Activated naive CD8-positive, alpha-beta T cell (primary cell): ENCODE data around the gene DSG1.
"Not testable (repeated sequence)": the region's sequence is repeated elsewhere in the genome, so short reads cannot be mapped to it uniquely, and the experiment has no call there.

Source experiments
- H3K27ac Mint-ChIP-seq: one replicate; pipeline ENCODE4 v1.8.0; 2021; ENCODE audit warnings: mixed read lengths
- H3K27me3 Mint-ChIP-seq: one replicate; pipeline ENCODE4 v1.8.0; 2021; ENCODE audit warnings: mixed read lengths
- H3K36me3 Mint-ChIP-seq: one replicate; pipeline ENCODE4 v1.8.0; 2021; ENCODE audit warnings: mixed read lengths
- H3K4me1 Mint-ChIP-seq: one replicate; pipeline ENCODE4 v1.8.0; 2021; ENCODE audit warnings: low read depth, mixed read lengths
- H3K4me3 Mint-ChIP-seq: one replicate; pipeline ENCODE4 v1.8.0; 2021; ENCODE audit warnings: mild to moderate bottlenecking, mixed read lengths
- H3K9me3 Mint-ChIP-seq: one replicate; pipeline ENCODE4 v1.8.0; 2021; ENCODE audit warnings: low read depth, mixed read lengths

DSG1 gene

DNA sequence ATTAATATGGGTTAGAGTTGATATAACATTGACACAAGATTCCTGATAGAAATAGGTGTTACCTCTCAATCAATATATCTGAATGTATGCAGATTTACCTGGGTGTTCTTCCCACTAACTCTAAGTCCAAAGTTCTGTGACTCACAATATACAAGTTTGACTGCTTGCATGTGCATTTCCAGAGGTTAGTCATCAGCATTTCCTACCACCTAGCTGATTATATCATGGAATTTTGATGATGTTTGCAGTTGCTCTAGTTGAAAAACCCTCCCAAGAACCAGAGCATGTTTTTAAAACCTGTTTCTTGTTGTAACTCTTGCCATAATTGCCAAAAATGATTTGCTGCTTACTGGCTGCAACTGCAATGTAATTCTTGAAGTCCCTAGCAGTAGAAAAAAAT lies 15.0 kb upstream of the DSG1 start:
- Mint-ChIP-seq H3K4me1 (no peaks in the 10 kb centered on the region), H3K36me3 (no peaks in the 10 kb centered on the region), H3K9me3 (no peaks in the 10 kb centered on the region), H3K27ac (no peak overlapping the region), H3K4me3 (no peak overlapping the region), H3K27me3 (no peaks in the 10 kb centered on the region)

DNA sequence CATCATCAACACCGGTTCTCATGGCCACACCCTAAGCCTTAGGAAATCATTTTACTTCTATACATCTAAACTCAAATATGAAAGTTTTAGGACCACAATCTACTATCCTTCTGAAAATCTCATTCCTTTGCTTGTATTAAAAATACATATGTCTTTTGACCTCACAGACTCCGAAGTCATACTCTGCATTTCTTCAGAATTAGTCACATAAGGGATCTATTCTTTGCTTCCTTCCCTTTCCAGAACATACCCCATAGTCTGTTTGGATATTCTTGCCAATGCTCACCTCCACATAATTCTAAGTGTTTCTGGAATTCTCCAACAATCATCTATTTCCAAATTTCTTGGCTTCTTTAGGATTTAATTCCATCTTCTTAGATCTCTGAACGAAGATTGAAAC lies 14.2 kb upstream of the DSG1 start:
- Mint-ChIP-seq H3K27ac (no peak overlapping the region), H3K36me3 (no peaks in the 10 kb centered on the region)

DNA sequence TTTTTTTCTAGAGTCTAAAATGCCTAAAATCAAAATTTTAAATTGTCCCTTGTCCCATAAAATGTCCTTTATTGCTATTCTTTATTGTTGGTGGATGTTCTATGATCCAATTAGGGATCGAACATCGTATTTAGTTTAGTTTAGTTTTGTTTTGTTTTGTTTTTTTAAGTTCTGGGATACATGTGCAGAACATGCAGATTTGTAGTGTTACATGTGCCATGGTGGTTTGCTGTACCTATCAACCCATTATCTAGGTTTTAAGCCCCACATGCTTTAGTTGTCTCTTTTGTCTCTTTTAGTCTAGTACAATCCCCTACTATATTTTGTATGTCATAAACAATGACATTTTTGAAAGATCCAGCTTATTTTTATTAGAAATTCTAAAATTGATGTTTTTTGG lies 8.8 kb upstream of the DSG1 start:
- Mint-ChIP-seq H3K27ac (no peak overlapping the region), H3K9me3 (peaks cover 9% of the 10 kb centered on the region), H3K27me3 (no peaks in the 10 kb centered on the region), H3K4me1 (no peaks in the 10 kb centered on the region), H3K36me3 (no peaks in the 10 kb centered on the region), H3K4me3 (no peak overlapping the region)

More for the DNA sequence above, 14.2 kb upstream of the DSG1 start:
- Mint-ChIP-seq H3K4me3 (no peak overlapping the region), H3K9me3 (no peaks in the 10 kb centered on the region), H3K27me3 (no peaks in the 10 kb centered on the region), H3K4me1 (no peaks in the 10 kb centered on the region)

DNA sequence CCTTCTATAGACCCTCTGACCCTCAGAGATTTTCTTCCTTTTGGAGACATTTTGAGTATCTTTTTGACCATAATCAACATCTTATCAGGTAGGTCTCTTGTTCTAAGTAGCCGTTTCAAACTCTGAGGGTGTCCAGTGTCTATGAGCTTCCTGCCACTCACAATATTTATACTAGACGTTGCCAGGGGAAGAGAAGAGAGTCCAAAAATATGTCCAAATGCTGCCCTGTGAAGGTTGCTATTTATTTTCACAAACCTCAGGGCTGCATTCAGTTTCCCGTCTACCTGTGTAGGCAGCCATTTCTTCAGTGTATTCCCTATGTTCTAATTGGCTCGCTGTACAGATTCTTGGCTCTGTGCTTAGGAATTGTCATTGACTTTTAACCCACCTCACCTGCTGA lies 986 bp upstream of the DSG1 start:
- Mint-ChIP-seq H3K27me3 (no peaks in the 10 kb centered on the region), H3K9me3 (peaks cover 5% of the 10 kb centered on the region), H3K36me3 (no peaks in the 10 kb centered on the region), H3K4me1 (no peaks in the 10 kb centered on the region), H3K27ac (no peak overlapping the region), H3K4me3 (no peak overlapping the region)

DNA sequence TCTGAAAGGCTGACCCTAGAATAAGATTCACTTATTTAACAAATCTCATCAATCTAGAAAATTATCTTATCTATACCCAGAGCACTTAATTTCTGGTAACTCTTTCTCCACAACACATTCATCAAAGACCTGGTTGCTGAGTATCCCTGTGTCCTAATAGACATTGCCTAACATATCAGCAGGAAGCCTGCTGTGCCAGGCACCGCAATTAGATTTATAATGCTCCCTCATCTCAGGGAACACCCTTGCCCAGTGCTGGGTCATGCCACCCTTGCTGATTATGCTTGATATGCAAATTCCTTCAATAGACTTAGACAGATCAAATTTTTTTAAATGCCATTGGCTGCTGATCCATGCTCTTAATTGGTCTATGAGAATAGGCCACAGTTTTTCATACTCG lies 3.8 kb downstream of the DSG1 start:
- no peaks in the 10 kb centered on the region for H3K36me3 Mint-ChIP-seq
- no peak overlapping the region for H3K4me3 Mint-ChIP-seq
- H3K27ac Mint-ChIP-seq: no peak overlapping the region
- H3K4me1 Mint-ChIP-seq: no peaks in the 10 kb centered on the region
- H3K27me3 Mint-ChIP-seq: no peaks in the 10 kb centered on the region
- H3K9me3 Mint-ChIP-seq: peaks cover 7% of the 10 kb centered on the region

DNA sequence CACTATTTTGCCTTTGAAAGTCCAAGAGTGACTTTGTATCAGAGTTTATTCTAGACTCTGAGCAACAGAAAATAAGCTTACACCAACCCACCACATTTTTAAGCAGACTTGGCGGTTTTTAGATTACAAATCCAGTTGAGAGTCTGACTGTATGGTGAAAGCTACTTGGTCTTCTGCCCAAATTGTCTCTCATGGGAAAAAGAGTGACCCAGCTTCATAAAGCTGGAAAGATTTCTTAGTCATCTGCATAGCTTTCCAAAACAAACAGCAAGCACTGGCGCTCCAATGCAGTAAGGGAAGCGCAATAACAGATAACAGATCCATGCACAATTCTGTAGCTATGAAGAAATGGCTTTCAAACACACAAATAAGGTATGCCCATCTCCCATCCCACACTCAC lies 7.1 kb downstream of the DSG1 start:
- no peak overlapping the region for H3K27ac Mint-ChIP-seq
- peaks cover 7% of the 10 kb centered on the region for H3K9me3 Mint-ChIP-seq
- H3K27me3 Mint-ChIP-seq: peaks cover 2% of the 10 kb centered on the region
- no peaks in the 10 kb centered on the region for H3K36me3 Mint-ChIP-seq
- H3K4me1 Mint-ChIP-seq: no peaks in the 10 kb centered on the region
- no peak overlapping the region for H3K4me3 Mint-ChIP-seq

DNA sequence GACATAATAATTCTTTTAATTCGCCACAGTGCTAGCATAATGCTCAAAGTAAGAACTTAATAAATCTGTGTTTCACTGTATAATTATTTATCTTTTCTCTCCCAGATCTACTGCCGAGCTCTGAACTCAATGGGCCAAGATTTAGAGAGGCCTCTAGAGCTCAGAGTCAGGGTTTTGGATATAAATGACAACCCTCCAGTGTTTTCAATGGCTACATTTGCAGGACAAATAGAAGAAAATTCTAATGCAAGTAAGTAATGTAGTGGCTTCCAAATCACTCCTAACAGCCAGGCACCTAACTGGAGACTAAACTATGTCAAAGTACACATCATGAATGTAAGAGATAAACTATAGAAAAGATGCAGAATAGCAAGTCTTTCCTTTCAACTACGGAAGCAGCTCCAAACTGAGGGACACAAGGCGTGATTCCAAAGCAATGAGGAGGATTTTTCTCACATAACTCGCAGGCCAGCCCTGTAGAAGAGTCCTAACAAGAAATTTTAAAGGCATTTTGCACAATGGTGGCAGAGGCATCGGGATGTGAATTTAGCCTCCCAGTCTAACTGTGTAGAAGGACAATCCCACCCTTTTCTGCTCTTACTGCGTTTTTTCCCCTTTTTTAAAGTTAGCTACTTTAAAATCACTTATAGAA lies 12.0 kb downstream of the DSG1 start:
- H3K27ac Mint-ChIP-seq: no peak overlapping the region

DNA sequence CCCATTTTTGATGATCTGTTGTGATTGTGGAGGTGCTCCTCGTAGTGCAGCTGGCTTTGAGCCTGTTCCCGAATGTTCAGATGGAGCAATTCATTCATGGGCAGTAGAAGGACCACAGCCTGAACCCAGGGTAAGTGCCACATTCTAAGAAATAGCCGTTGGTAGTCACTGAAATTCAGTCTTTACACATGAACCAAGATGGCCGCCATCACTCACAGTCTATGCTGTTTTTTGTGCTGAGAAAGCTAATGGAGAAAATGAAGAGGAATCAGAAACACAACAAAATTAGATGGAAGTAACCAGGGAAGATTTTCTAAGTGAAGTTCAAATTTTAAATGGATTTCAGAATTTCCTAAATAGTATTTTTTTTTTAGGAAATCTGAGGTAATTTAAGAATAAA lies 25.5 kb downstream of the DSG1 start:
- H3K27ac Mint-ChIP-seq: no peak overlapping the region
- peaks cover 13% of the 10 kb centered on the region for H3K9me3 Mint-ChIP-seq
- H3K36me3 Mint-ChIP-seq: no peaks in the 10 kb centered on the region
- no peaks in the 10 kb centered on the region for H3K27me3 Mint-ChIP-seq
- no peaks in the 10 kb centered on the region for H3K4me1 Mint-ChIP-seq
- H3K4me3 Mint-ChIP-seq: no peak overlapping the region

More for the DNA sequence above, 12.0 kb downstream of the DSG1 start:
- Mint-ChIP-seq H3K4me1 (no peaks in the 10 kb centered on the region), H3K27me3 (peaks cover 2% of the 10 kb centered on the region), H3K9me3 (no peaks in the 10 kb centered on the region), H3K4me3 (no peak overlapping the region), H3K36me3 (no peaks in the 10 kb centered on the region)

DNA sequence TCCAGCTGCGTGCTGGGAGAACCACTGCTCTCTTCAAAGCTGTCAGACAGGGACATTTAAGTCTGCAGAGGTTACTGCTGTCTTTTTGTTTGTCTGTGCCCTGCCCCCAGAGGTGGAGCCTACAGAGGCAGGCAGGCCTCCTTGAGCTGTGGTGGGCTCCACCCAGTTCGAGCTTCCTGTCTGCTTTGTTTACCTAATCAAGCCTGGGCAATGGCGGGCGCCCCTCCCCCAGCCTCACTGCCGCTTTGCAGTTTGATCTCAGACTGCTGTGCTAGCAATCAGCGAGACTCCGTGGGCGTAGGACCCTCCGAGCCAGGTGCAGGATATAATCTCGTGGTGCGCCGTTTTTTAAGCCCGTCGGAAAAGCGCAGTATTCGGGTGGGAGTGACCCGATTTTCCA lies 35.4 kb downstream of the DSG1 start:
- not testable (repeated sequence) for H3K4me3 Mint-ChIP-seq, H3K9me3 Mint-ChIP-seq, H3K4me1 Mint-ChIP-seq, H3K36me3 Mint-ChIP-seq, H3K27me3 Mint-ChIP-seq, H3K27ac Mint-ChIP-seq

DNA sequence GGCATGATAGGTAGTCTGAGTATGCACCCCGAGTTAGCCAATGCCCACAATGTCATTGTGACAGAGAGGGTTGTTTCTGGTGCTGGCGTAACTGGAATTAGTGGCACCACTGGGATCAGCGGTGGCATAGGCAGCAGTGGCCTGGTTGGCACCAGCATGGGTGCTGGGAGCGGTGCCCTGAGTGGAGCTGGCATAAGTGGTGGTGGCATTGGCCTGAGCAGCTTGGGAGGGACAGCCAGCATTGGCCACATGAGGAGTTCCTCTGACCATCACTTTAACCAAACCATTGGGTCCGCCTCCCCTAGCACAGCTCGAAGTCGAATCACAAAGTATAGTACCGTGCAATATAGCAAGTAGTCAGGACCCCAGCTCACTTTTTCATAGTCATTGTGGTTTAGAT lies 37.0 kb downstream of the DSG1 start:
- Mint-ChIP-seq H3K9me3 (no peaks in the 10 kb centered on the region), H3K27ac (no peak overlapping the region), H3K4me3 (no peak overlapping the region), H3K4me1 (no peaks in the 10 kb centered on the region), H3K27me3 (no peaks in the 10 kb centered on the region), H3K36me3 (no peaks in the 10 kb centered on the region)

DNA sequence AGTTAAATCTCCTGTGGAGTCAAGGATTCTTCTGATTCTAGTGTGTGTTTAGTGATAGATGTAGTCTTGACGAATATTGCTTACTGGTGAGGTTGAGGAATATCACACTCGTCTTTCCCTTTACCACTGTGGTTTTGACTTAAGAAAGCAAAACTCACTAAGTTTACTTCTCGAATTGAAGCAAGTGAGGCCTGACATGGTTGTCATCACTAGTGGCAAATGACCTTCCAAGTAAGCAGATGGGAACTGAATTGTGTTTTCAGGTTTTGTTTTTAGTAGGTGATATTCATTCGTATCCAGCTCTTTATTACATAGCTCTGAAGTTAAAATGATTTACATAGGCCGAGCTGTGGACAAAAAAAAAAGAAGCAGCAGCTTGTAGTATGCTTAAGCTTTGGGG lies 38.1 kb downstream of the DSG1 start:
- Mint-ChIP-seq H3K27me3 (no peaks in the 10 kb centered on the region), H3K36me3 (no peaks in the 10 kb centered on the region), H3K4me3 (no peak overlapping the region), H3K27ac (no peak overlapping the region), H3K9me3 (no peaks in the 10 kb centered on the region), H3K4me1 (no peaks in the 10 kb centered on the region)

DNA sequence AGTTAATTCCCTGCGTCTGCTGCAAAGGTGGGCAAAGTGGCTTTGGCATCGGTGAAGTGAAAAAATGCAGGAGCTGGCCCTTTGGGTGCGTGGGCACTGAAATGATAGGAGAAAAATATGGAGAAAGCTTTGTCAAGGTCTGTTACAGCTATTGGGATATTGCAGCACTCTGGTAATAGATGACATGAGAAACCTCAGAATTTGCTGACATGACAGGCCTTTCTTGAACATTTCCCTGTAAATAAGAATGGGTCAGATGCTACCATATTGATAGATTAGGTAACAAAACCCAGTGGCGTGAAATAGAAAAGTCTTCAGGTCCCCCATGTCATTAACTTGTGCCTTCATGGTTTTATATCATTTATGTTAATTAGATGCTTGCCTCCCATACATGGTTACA lies 46.2 kb downstream of the DSG1 start:
- Mint-ChIP-seq H3K4me3 (no peak overlapping the region), H3K36me3 (no peaks in the 10 kb centered on the region), H3K27me3 (no peaks in the 10 kb centered on the region), H3K27ac (no peak overlapping the region), H3K9me3 (no peaks in the 10 kb centered on the region), H3K4me1 (no peaks in the 10 kb centered on the region)

DNA sequence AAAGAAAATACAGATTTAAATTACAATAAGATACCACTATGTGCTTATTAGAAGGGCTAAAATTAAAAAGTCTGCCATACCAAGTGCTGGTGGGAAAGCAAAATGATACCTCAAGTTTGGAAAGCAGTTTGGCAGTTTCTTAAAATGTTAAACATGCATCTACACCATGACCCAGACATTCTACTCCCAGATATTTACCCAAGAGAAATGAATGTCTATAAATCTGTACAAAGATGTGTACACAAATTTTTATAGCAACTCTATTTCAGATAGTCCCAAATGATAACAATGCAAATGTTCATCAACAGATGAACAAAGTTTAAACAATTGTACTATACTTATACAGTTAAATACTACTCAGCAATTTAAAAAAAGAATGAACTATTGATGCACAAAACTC lies 51.5 kb downstream of the DSG1 start:
- H3K4me1 Mint-ChIP-seq: no peaks in the 10 kb centered on the region
- no peak overlapping the region for H3K4me3 Mint-ChIP-seq
- no peaks in the 10 kb centered on the region for H3K9me3 Mint-ChIP-seq
- H3K36me3 Mint-ChIP-seq: no peaks in the 10 kb centered on the region
- H3K27me3 Mint-ChIP-seq: no peaks in the 10 kb centered on the region
- H3K27ac Mint-ChIP-seq: no peak overlapping the region

DNA sequence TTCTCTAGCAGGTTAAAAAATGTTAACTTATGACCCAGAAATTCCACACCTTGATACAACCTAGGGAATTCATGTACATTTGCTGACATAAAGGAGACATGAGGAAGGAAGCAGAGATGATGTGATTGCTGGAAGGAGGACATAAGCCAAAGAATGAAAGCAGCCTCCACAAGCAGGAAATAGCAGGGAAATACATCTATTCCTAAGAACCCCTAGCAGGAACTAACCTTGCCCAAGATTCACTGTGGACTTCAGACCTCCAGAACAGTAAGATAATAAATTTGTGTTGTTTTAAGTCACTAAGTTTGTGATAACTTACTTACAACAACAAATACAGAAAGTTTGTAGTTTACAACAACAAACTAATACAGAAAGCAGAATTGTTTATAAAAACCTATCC lies 54.0 kb downstream of the DSG1 start:
- H3K4me3 Mint-ChIP-seq: no peak overlapping the region
- no peaks in the 10 kb centered on the region for H3K9me3 Mint-ChIP-seq
- H3K27me3 Mint-ChIP-seq: no peaks in the 10 kb centered on the region
- no peaks in the 10 kb centered on the region for H3K4me1 Mint-ChIP-seq
- no peak overlapping the region for H3K27ac Mint-ChIP-seq
- no peaks in the 10 kb centered on the region for H3K36me3 Mint-ChIP-seq

DNA sequence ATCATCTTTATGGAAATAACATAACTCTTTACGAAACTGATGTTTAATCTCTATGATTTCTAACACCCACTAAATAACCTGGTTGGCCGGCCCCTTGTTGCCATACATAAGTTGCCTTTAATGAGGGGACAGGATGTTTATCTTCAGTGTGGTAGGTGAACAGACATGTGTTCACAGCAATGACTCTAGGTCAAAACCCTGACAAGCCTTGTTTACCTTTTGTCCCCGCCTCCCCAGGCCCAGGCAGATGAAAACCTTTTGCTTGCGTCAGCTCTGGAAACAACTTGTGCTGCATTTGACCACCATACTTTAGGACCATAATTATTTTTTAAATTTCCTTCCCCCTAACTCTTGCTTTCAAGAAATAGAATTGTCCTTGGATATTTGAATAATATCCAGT lies 55.7 kb downstream of the DSG1 start:
- Mint-ChIP-seq H3K27me3 (no peaks in the 10 kb centered on the region), H3K27ac (no peak overlapping the region), H3K4me1 (no peaks in the 10 kb centered on the region), H3K36me3 (no peaks in the 10 kb centered on the region), H3K9me3 (no peaks in the 10 kb centered on the region), H3K4me3 (no peak overlapping the region)

DNA sequence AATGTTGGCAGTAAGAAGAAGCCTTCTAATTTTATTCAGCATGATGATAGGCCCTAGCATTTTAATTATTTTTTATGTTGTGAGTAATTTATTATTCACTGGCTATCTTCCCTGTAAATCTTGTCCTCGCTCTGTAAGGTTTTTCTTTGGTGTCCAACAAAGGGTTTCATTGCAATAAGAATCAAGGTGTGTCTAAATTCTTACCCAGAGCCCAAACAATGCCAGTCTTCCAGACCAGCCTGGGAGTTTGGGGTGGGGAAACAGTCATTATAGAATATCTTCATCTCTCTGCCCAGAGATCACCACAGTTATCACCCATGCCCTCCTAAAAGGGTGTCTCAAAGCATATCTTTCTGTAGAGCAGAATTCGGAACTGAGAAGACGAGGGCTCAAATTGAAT lies 58.5 kb downstream of the DSG1 start, which contains the start of gene DSG4:
Gene DSG4 (plus strand): TSS at position 301 of the 400 bp plus-strand sequence. CDS start 135 bp downstream, outside the sequence.
- Mint-ChIP-seq H3K4me1 (no peaks in the 10 kb centered on the region), H3K36me3 (no peaks in the 10 kb centered on the region), H3K9me3 (no peaks in the 10 kb centered on the region), H3K4me3 (no peak within 1 kb of the TSS), H3K27ac (no peak within 1 kb of the TSS), H3K27me3 (no peaks in the 10 kb centered on the region)
